RPMI7951 (cell line): ENCODE data around the gene C1QTNF6. TPM values are rescaled to one million over a fixed set of nuclear protein-coding genes. Genes with fewer than 3 reads are reported as not detected.

ENCODE experiments used
- DNase-seq: peaks from one replicate; pipeline ENCODE4 v3.0.0-alpha.2; 2012; ENCODE audit warnings: low read depth
- total RNA-seq: library from RNA; depleted of rRNA; stranded (reverse); fragments of >200 nt; shearing (Covaris generic); gene quantifications from 2 replicates; pipeline ENCODE4 v1.2.3, GENCODE V29; 2014

The C1QTNF6 gene
- total RNA-seq, 1 experiment from 2014 or later = 2.0 TPM

- no peak for DNase-seq
These were observed 36.0 kb upstream of the C1QTNF6 start for GRCh38 chr22:37223965-37224551.

- DNase-seq = no peak
These were observed 34.5 kb upstream of the C1QTNF6 start for GRCh38 chr22:37222440-37222971.

GRCh38 chr22:37221424-37222333 lies 33.6 kb upstream of the C1QTNF6 start:
- no peak for DNase-seq

- DNase-seq = peak; percentile 62
These were observed 32.5 kb upstream of the C1QTNF6 start for GRCh38 chr22:37220543-37220981.

- no peak for DNase-seq
These were observed 31.5 kb upstream of the C1QTNF6 start for GRCh38 chr22:37219533-37219932.

GRCh38 chr22:37218771-37219411 lies 30.8 kb upstream of the C1QTNF6 start:
- no peak for DNase-seq

- DNase-seq = no peak
These were observed 30.3 kb upstream of the C1QTNF6 start for GRCh38 chr22:37218399-37218770.

GRCh38 chr22:37215890-37216289 lies 27.8 kb upstream of the C1QTNF6 start:
- DNase-seq = no peak

- no peak for DNase-seq
These were observed 26.6 kb upstream of the C1QTNF6 start for GRCh38 chr22:37214731-37215030.

GRCh38 chr22:37213941-37214730 lies 26.1 kb upstream of the C1QTNF6 start:
- no peak for DNase-seq

GRCh38 chr22:37213218-37213855 lies 25.3 kb upstream of the C1QTNF6 start:
- no peak for DNase-seq

- DNase-seq = peak; percentile 26
These were observed 24.3 kb upstream of the C1QTNF6 start, which contains the start of gene SSTR3 for GRCh38 chr22:37212174-37212906. SSTR3 (minus strand) TSS chr22:37212477; CDS start chr22:37207803, 4,674 bp downstream.

- DNase-seq = no peak
These were observed 23.8 kb upstream of the C1QTNF6 start for GRCh38 chr22:37211866-37212173.

- DNase-seq = no peak
These were observed 23.2 kb upstream of the C1QTNF6 start for GRCh38 chr22:37211075-37211865.

GRCh38 chr22:37210041-37210803 lies 22.2 kb upstream of the C1QTNF6 start:
- DNase-seq = no peak

- DNase-seq = no peak
These were observed 21.2 kb upstream of the C1QTNF6 start for GRCh38 chr22:37209140-37209845.

- DNase-seq = no peak
These were observed 20.5 kb upstream of the C1QTNF6 start for GRCh38 chr22:37208401-37209139.

GRCh38 chr22:37207981-37208380 lies 19.9 kb upstream of the C1QTNF6 start:
- DNase-seq = no peak
